Activated naive CD8-positive, alpha-beta T cell treated with anti-CD3 and anti-CD28 coated beads for 36 hours (primary cell): ENCODE data around the gene ZXDC. TPM values are rescaled to one million over a fixed set of nuclear protein-coding genes. Genes with fewer than 3 reads are reported as not detected.

ENCODE experiments used
- DNase-seq: peaks from one replicate; pipeline ENCODE4 v3.0.0; 2021
- H3K27ac Mint-ChIP-seq: one replicate; pipeline ENCODE4 v1.8.0; 2022; ENCODE audit warnings: mild to moderate bottlenecking, moderate library complexity, mixed read lengths
- H3K27me3 Mint-ChIP-seq: one replicate; pipeline ENCODE4 v1.8.0; 2022; ENCODE audit warnings: mild to moderate bottlenecking, mixed read lengths
- H3K36me3 Mint-ChIP-seq: one replicate; pipeline ENCODE4 v1.8.0; 2021; ENCODE audit warnings: mild to moderate bottlenecking, mixed read lengths
- H3K4me1 Mint-ChIP-seq: one replicate; pipeline ENCODE4 v1.8.0; 2021; ENCODE audit warnings: mixed read lengths
- H3K4me3 Mint-ChIP-seq: one replicate; pipeline ENCODE4 v1.8.0; 2022; ENCODE audit warnings: mild to moderate bottlenecking, moderate library complexity, mixed read lengths
- H3K9me3 Mint-ChIP-seq: one replicate; pipeline ENCODE4 v1.8.0; 2022; ENCODE audit warnings: mixed read lengths
- total RNA-seq, 2 experiments: library from RNA; stranded (reverse); gene quantifications; one replicate each; pipeline ENCODE4 v1.2.3, GENCODE V29; 2021

The ZXDC gene
- total RNA-seq, 2 experiments from 2014 or later, result 18.7 to 19.3 TPM

- Mint-ChIP-seq H3K4me1 (no peaks in the 10 kb centered on the region), H3K4me3 (no peak overlapping the region), H3K27ac (no peak overlapping the region), H3K36me3 (no peaks in the 10 kb centered on the region), H3K27me3 (peaks cover 11% of the 10 kb centered on the region), H3K9me3 (no peaks in the 10 kb centered on the region)
- DNase-seq, result no peak
Measured at GRCh38 chr3:126402178-126402577, 73.5 kb downstream of the ZXDC start.

GRCh38 chr3:126401611-126402160 lies 74.0 kb downstream of the ZXDC start:
- Mint-ChIP-seq H3K36me3 (no peaks in the 10 kb centered on the region), H3K9me3 (no peaks in the 10 kb centered on the region), H3K4me1 (no peaks in the 10 kb centered on the region), H3K27ac (no peak overlapping the region), H3K27me3 (peaks cover 11% of the 10 kb centered on the region), H3K4me3 (no peak overlapping the region)
- no peak for DNase-seq

GRCh38 chr3:126399756-126400155 lies 75.9 kb downstream of the ZXDC start:
- Mint-ChIP-seq H3K27ac (no peak overlapping the region), H3K27me3 (peaks cover 11% of the 10 kb centered on the region), H3K4me1 (no peaks in the 10 kb centered on the region), H3K9me3 (no peaks in the 10 kb centered on the region), H3K36me3 (no peaks in the 10 kb centered on the region), H3K4me3 (no peak overlapping the region)
- no peak for DNase-seq

- Mint-ChIP-seq H3K4me1 (no peaks in the 10 kb centered on the region), H3K27ac (no peak overlapping the region), H3K36me3 (no peaks in the 10 kb centered on the region), H3K27me3 (peaks cover 13% of the 10 kb centered on the region), H3K4me3 (no peak overlapping the region), H3K9me3 (no peaks in the 10 kb centered on the region)
- DNase-seq, result no peak
Measured at GRCh38 chr3:126399351-126399735, 76.3 kb downstream of the ZXDC start.

- H3K9me3 Mint-ChIP-seq, result no peaks in the 10 kb centered on the region
- H3K4me1 Mint-ChIP-seq, result no peaks in the 10 kb centered on the region
- H3K36me3 Mint-ChIP-seq, result no peaks in the 10 kb centered on the region
- peaks cover 19% of the 10 kb centered on the region for H3K27me3 Mint-ChIP-seq
- DNase-seq, result no peak
- H3K27ac Mint-ChIP-seq, result no peak overlapping the region
- no peak overlapping the region for H3K4me3 Mint-ChIP-seq
Measured at GRCh38 chr3:126398423-126399350, 77.0 kb downstream of the ZXDC start.

GRCh38 chr3:126397610-126398422 lies 77.9 kb downstream of the ZXDC start:
- Mint-ChIP-seq H3K36me3 (no peaks in the 10 kb centered on the region), H3K9me3 (no peaks in the 10 kb centered on the region), H3K27ac (no peak overlapping the region), H3K4me3 (no peak overlapping the region), H3K27me3 (peaks cover 27% of the 10 kb centered on the region), H3K4me1 (no peaks in the 10 kb centered on the region)
- DNase-seq, result no peak

GRCh38 chr3:126396536-126396935 lies 79.2 kb downstream of the ZXDC start:
- Mint-ChIP-seq H3K27ac (no peak overlapping the region), H3K36me3 (no peaks in the 10 kb centered on the region), H3K9me3 (no peaks in the 10 kb centered on the region), H3K27me3 (peaks cover 31% of the 10 kb centered on the region), H3K4me3 (no peak overlapping the region), H3K4me1 (no peaks in the 10 kb centered on the region)
- no peak for DNase-seq

- Mint-ChIP-seq H3K36me3 (no peaks in the 10 kb centered on the region), H3K4me3 (no peak overlapping the region), H3K4me1 (no peaks in the 10 kb centered on the region), H3K9me3 (no peaks in the 10 kb centered on the region), H3K27ac (no peak overlapping the region), H3K27me3 (peaks cover 37% of the 10 kb centered on the region)
- no peak for DNase-seq
Measured at GRCh38 chr3:126395846-126396513, 79.7 kb downstream of the ZXDC start.

- peaks cover 2% of the 10 kb centered on the region for H3K4me1 Mint-ChIP-seq
- no peak overlapping the region for H3K27ac Mint-ChIP-seq
- no peak for DNase-seq
- H3K36me3 Mint-ChIP-seq, result no peaks in the 10 kb centered on the region
- H3K27me3 Mint-ChIP-seq, result peaks cover 46% of the 10 kb centered on the region
- no peak overlapping the region for H3K4me3 Mint-ChIP-seq
- no peaks in the 10 kb centered on the region for H3K9me3 Mint-ChIP-seq
Measured at GRCh38 chr3:126394977-126395321, 80.7 kb downstream of the ZXDC start.

- DNase-seq, result no peak
- Mint-ChIP-seq H3K27me3 (peaks cover 52% of the 10 kb centered on the region), H3K36me3 (no peaks in the 10 kb centered on the region), H3K9me3 (no peaks in the 10 kb centered on the region), H3K4me1 (peaks cover 6% of the 10 kb centered on the region), H3K27ac (no peak within 1 kb of the TSS), H3K4me3 (no peak within 1 kb of the TSS)
Measured at GRCh38 chr3:126394179-126394976, 81.3 kb downstream of the ZXDC start, which contains the start of gene CFAP100. CFAP100 (plus strand) TSS chr3:126394909; CDS start chr3:126396001, 1,092 bp downstream.

GRCh38 chr3:126393563-126393962 lies 82.1 kb downstream of the ZXDC start:
- Mint-ChIP-seq H3K4me1 (peaks cover 6% of the 10 kb centered on the region), H3K27ac (no peak overlapping the region), H3K4me3 (no peak overlapping the region), H3K27me3 (peaks cover 55% of the 10 kb centered on the region), H3K36me3 (no peaks in the 10 kb centered on the region), H3K9me3 (no peaks in the 10 kb centered on the region)
- no peak for DNase-seq

GRCh38 chr3:126392246-126392645 lies 83.4 kb downstream of the ZXDC start:
- Mint-ChIP-seq H3K36me3 (no peaks in the 10 kb centered on the region), H3K4me1 (peaks cover 6% of the 10 kb centered on the region), H3K9me3 (no peaks in the 10 kb centered on the region), H3K27ac (no peak overlapping the region), H3K4me3 (no peak overlapping the region), H3K27me3 (peaks cover 65% of the 10 kb centered on the region)
- DNase-seq, result no peak

GRCh38 chr3:126391631-126392030 lies 84.1 kb downstream of the ZXDC start:
- DNase-seq, result no peak
- Mint-ChIP-seq H3K36me3 (no peaks in the 10 kb centered on the region), H3K4me3 (no peak overlapping the region), H3K27me3 (peaks cover 70% of the 10 kb centered on the region), H3K9me3 (no peaks in the 10 kb centered on the region), H3K4me1 (peaks cover 6% of the 10 kb centered on the region), H3K27ac (no peak overlapping the region)

GRCh38 chr3:126390751-126391150 lies 84.9 kb downstream of the ZXDC start:
- no peaks in the 10 kb centered on the region for H3K36me3 Mint-ChIP-seq
- no peaks in the 10 kb centered on the region for H3K9me3 Mint-ChIP-seq
- peaks cover 75% of the 10 kb centered on the region for H3K27me3 Mint-ChIP-seq
- DNase-seq, result no peak
- peaks cover 6% of the 10 kb centered on the region for H3K4me1 Mint-ChIP-seq
- no peak overlapping the region for H3K27ac Mint-ChIP-seq
- H3K4me3 Mint-ChIP-seq, result no peak overlapping the region
